Suprapubic skin (tissue), 4 donors: ENCODE results near the gene CRY2. TPM values are rescaled to one million over a fixed set of nuclear protein-coding genes. Genes with fewer than 3 reads are reported as not detected.

ENCODE experiments used
- DNase-seq, 2 donors: peaks; one replicate each; pipeline ENCODE4 v3.0.0-alpha.2; 2019; ENCODE audit warnings: low spot score in 2 of 2
- H3K27ac ChIP-seq: fragments of 200-600 bp; sonication (generic); one replicate; pipeline ENCODE4 v1.5.1; 2019
- H3K27me3 ChIP-seq: fragments of 200-600 bp; sonication (generic); one replicate; pipeline ENCODE4 v1.5.1; 2019
- H3K36me3 ChIP-seq: fragments of 200-600 bp; sonication (generic); one replicate; pipeline ENCODE4 v1.5.1; 2019
- H3K4me1 ChIP-seq: fragments of 200-600 bp; sonication (generic); one replicate; pipeline ENCODE4 v1.5.1; 2019
- H3K4me3 ChIP-seq: fragments of 200-600 bp; sonication (generic); one replicate; pipeline ENCODE4 v1.5.1; 2019; ENCODE audit warnings: mild to moderate bottlenecking
- H3K9me3 ChIP-seq: fragments of 200-600 bp; sonication (generic); one replicate; pipeline ENCODE4 v1.5.1; 2019
- CTCF ChIP-seq, 2 donors: fragments of 200-600 bp in 1 of 2; fragments of 450-650 bp in 1 of 2; sonication (generic) in 1 of 2; IDR thresholded peaks; one replicate each; pipeline ENCODE4 v1.5.1; 2016 to 2019; ENCODE audit warnings: antibody characterized with exemption in 2 of 2, mild to moderate bottlenecking in 1 of 2, moderate library complexity in 1 of 2
- EP300 ChIP-seq: sonication (generic); formaldehyde crosslinking; IDR thresholded peaks from one replicate; pipeline ENCODE4 v1.6.1; 2017; ENCODE audit warnings: antibody characterized with exemption
- POLR2A ChIP-seq, 2 donors: fragments of 450-650 bp; IDR thresholded peaks; one replicate each; pipeline ENCODE4 v1.6.1; 2017; ENCODE audit warnings: antibody characterized with exemption in 2 of 2, mild to moderate bottlenecking in 2 of 2, moderate library complexity in 2 of 2
- POLR2AphosphoS5 ChIP-seq, 3 donors: sonication (generic); formaldehyde crosslinking; IDR thresholded peaks; one replicate each; pipeline ENCODE4 v1.6.1; 2017; ENCODE audit warnings: antibody characterized with exemption in 3 of 3
- WGBS: methylation state at CpG from one replicate; pipeline ENCODE4 v1.1.5; 2018; 5-methylcytosine and 5-hydroxymethylcytosine counted together
- total RNA-seq, 4 donors: library from RNA; depleted of rRNA; stranded (reverse); fragments of >200 nt; gene quantifications; one replicate each; pipeline ENCODE4 v1.1.0, GENCODE V29; 2016

Gene CRY2
- total RNA-seq, 4 donors from 2014 or later = 86.1 to 141 (median 93.4) TPM

GRCh38 chr11:45889966-45890365 is 42.7 kb downstream of the CRY2 start:
- DNase-seq = no peak
- Histone ChIP-seq H3K27me3 (no peaks in the 10 kb centered on the region), H3K9me3 (no peaks in the 10 kb centered on the region), H3K36me3 (no peaks in the 10 kb centered on the region), H3K4me3 (no peak overlapping the region), H3K27ac (no peak overlapping the region), H3K4me1 (peaks cover 11% of the 10 kb centered on the region)
- WGBS = 72% methylated on average over 9 of the region's 9 CpGs
- TF ChIP-seq POLR2AphosphoS5 (IDR thresholded peaks at IDR 0.05) (no peak), POLR2A (IDR thresholded peaks at IDR 0.05) (no peak), EP300 (no peak), CTCF (IDR thresholded peaks at IDR 0.05) (no peak)

GRCh38 chr11:45890886-45891550 is 43.7 kb downstream of the CRY2 start:
- WGBS = 70% methylated on average over 7 of the region's 9 CpGs

GRCh38 chr11:45892856-45893255 is 45.6 kb downstream of the CRY2 start:
- Histone ChIP-seq H3K36me3 (no peaks in the 10 kb centered on the region), H3K4me1 (no peaks in the 10 kb centered on the region), H3K27me3 (peaks cover 3% of the 10 kb centered on the region), H3K27ac (no peak overlapping the region), H3K9me3 (no peaks in the 10 kb centered on the region), H3K4me3 (no peak overlapping the region)
- no peak for DNase-seq
- WGBS = 75% methylated on average over 5 of the region's 5 CpGs
- TF ChIP-seq EP300 = no peak

More at GRCh38 chr11:45890886-45891550, 43.7 kb downstream of the CRY2 start:
- DNase-seq = no peak
- TF ChIP-seq CTCF (IDR thresholded peaks at IDR 0.05) (no peak), EP300 (no peak), POLR2AphosphoS5 (IDR thresholded peaks at IDR 0.05) (no peak), POLR2A (IDR thresholded peaks at IDR 0.05) (no peak)
- no peaks in the 10 kb centered on the region for H3K27me3 ChIP-seq
- no peak overlapping the region for H3K4me3 ChIP-seq
- H3K27ac ChIP-seq = no peak overlapping the region
- no peaks in the 10 kb centered on the region for H3K9me3 ChIP-seq
- H3K36me3 ChIP-seq = no peaks in the 10 kb centered on the region
- H3K4me1 ChIP-seq = peaks cover 3% of the 10 kb centered on the region

- WGBS = 82% methylated on average over 6 of the region's 6 CpGs
- DNase-seq = no peak
Observed at GRCh38 chr11:45894555-45895247, 47.4 kb downstream of the CRY2 start.

GRCh38 chr11:45895553-45896259 is 48.4 kb downstream of the CRY2 start:
- peaks cover 3% of the 10 kb centered on the region for H3K27me3 ChIP-seq
- no peak for TF ChIP-seq POLR2AphosphoS5 (IDR thresholded peaks at IDR 0.05)
- TF ChIP-seq POLR2A (IDR thresholded peaks at IDR 0.05) = no peak
- TF ChIP-seq CTCF (IDR thresholded peaks at IDR 0.05) = no peak
- no peak for TF ChIP-seq EP300
- H3K36me3 ChIP-seq = no peaks in the 10 kb centered on the region
- WGBS = 91% methylated on average over 8 of the region's 8 CpGs
- DNase-seq = no peak
- H3K4me3 ChIP-seq = no peak overlapping the region
- H3K27ac ChIP-seq = no peak overlapping the region
- H3K9me3 ChIP-seq = no peaks in the 10 kb centered on the region
- peaks cover 15% of the 10 kb centered on the region for H3K4me1 ChIP-seq

More at GRCh38 chr11:45894555-45895247, 47.4 kb downstream of the CRY2 start:
- TF ChIP-seq POLR2AphosphoS5 (IDR thresholded peaks at IDR 0.05) (no peak), EP300 (no peak), POLR2A (IDR thresholded peaks at IDR 0.05) (no peak), CTCF (IDR thresholded peaks at IDR 0.05) (no peak)
- peaks cover 3% of the 10 kb centered on the region for H3K27me3 ChIP-seq
- H3K9me3 ChIP-seq = no peaks in the 10 kb centered on the region
- no peak overlapping the region for H3K4me3 ChIP-seq
- H3K4me1 ChIP-seq = peaks cover 8% of the 10 kb centered on the region
- no peak overlapping the region for H3K27ac ChIP-seq
- no peaks in the 10 kb centered on the region for H3K36me3 ChIP-seq
